ENCODE data around the gene SBSN. TPM values are rescaled to one million over a fixed set of nuclear protein-coding genes. Genes with fewer than 3 reads are reported as not detected.

The SBSN gene
- total and polyA plus RNA-seq, 9 of the 15 experiments (the other 6 are each of a cell fraction or from before 2014, with no cell fraction given) = 0.05 TPM; not detected in 8

- TF ChIP-seq E2F6 (IDR thresholded peaks at IDR 0.05; ENCODE audit: borderline replicate concordance in 1 of 2, extremely low read depth in 1 of 2, insufficient read depth in 1 of 2, insufficient read length in 1 of 2, low read depth in 1 of 2, low read length in 1 of 2, poor library complexity in 1 of 2, severe bottlenecking in 1 of 2) (peak; percentile 30 to 76), L3MBTL2 (IDR thresholded peaks at IDR 0.05) (peak; percentile 49; the same call in 1 of the 2 replicates), CBX3 (IDR thresholded peaks at IDR 0.05; ENCODE audit: borderline replicate concordance in 1 of 2, low read length in 2 of 2) (no peak)
Measured at GRCh38 chr19:35474104-35474503, 54.0 kb downstream of the SBSN start (continued).

Other genes starting within 250 kb of the SBSN start
Only the 7 nearest of the 27 such genes appear.
- gene FFAR2, start 80.1 kb downstream of the SBSN start, total RNA-seq (2014; rRNA removed) = not detected in 2 replicates
- gene FFAR2, start 80.1 kb downstream of the SBSN start, total RNA-seq (2014; rRNA removed; fragmentation: Illumina TruSeq; extraction: Trizol) = not detected in 2 replicates
- not detected in 2 replicates for gene FFAR2, start 80.1 kb downstream of the SBSN start, total RNA-seq (2015; rRNA removed; fragmentation: Illumina TruSeq; extraction: Trizol)
- gene FFAR2, start 80.1 kb downstream of the SBSN start, total RNA-seq (2021) = not detected in 2 replicates
- gene FFAR2, start 80.1 kb downstream of the SBSN start, polyA plus RNA-seq (2011; rRNA removed) = not detected in 2 replicates
- gene FFAR2, start 80.1 kb downstream of the SBSN start, polyA plus RNA-seq (2014; fragmentation: Illumina TruSeq; extraction: Trizol) = not detected in 2 replicates
- gene FFAR2, start 80.1 kb downstream of the SBSN start, polyA plus RNA-seq (2014; fragmentation: Nextera tagmentation; extraction: Ambion mirVana) = not detected
- not detected in 2 replicates for gene FFAR2, start 80.1 kb downstream of the SBSN start, polyA plus RNA-seq (2014; rRNA removed)
- not detected in 2 replicates for gene KRTDAP, start 37.8 kb downstream of the SBSN start, total RNA-seq (2014; rRNA removed)
- gene KRTDAP, start 37.8 kb downstream of the SBSN start, total RNA-seq (2014; rRNA removed; fragmentation: Illumina TruSeq; extraction: Trizol) = not detected in 2 replicates
- gene KRTDAP, start 37.8 kb downstream of the SBSN start, total RNA-seq (2015; rRNA removed; fragmentation: Illumina TruSeq; extraction: Trizol) = not detected in 2 replicates
- gene KRTDAP, start 37.8 kb downstream of the SBSN start, total RNA-seq (2021) = not detected in 2 replicates
- gene KRTDAP, start 37.8 kb downstream of the SBSN start, polyA plus RNA-seq (2011; rRNA removed) = not detected in 2 replicates
- not detected in 2 replicates for gene KRTDAP, start 37.8 kb downstream of the SBSN start, polyA plus RNA-seq (2014; fragmentation: Illumina TruSeq; extraction: Trizol)
- gene KRTDAP, start 37.8 kb downstream of the SBSN start, polyA plus RNA-seq (2014; fragmentation: Nextera tagmentation; extraction: Ambion mirVana) = not detected
- not detected in 2 replicates for gene KRTDAP, start 37.8 kb downstream of the SBSN start, polyA plus RNA-seq (2014; rRNA removed)
- not detected in 2 replicates for gene DMKN, start 14.7 kb downstream of the SBSN start, total RNA-seq (2014; rRNA removed)
- not detected in 2 replicates for gene DMKN, start 14.7 kb downstream of the SBSN start, total RNA-seq (2014; rRNA removed; fragmentation: Illumina TruSeq; extraction: Trizol)
- not detected in 2 replicates for gene DMKN, start 14.7 kb downstream of the SBSN start, total RNA-seq (2015; rRNA removed; fragmentation: Illumina TruSeq; extraction: Trizol)
- gene DMKN, start 14.7 kb downstream of the SBSN start, total RNA-seq (2021) = 0.53 TPM in 1 of 2 replicates, not detected in the other
- gene DMKN, start 14.7 kb downstream of the SBSN start, polyA plus RNA-seq (2011; rRNA removed) = 0.36 and 0.65 TPM in 2 replicates
- gene DMKN, start 14.7 kb downstream of the SBSN start, polyA plus RNA-seq (2014; fragmentation: Illumina TruSeq; extraction: Trizol) = not detected in 2 replicates
- not detected for gene DMKN, start 14.7 kb downstream of the SBSN start, polyA plus RNA-seq (2014; fragmentation: Nextera tagmentation; extraction: Ambion mirVana)
- not detected in 2 replicates for gene DMKN, start 14.7 kb downstream of the SBSN start, polyA plus RNA-seq (2014; rRNA removed)
- gene GAPDHS, start 5.1 kb upstream of the SBSN start, total RNA-seq (2014; rRNA removed) = not detected in 2 replicates
- gene GAPDHS, start 5.1 kb upstream of the SBSN start, total RNA-seq (2014; rRNA removed; fragmentation: Illumina TruSeq; extraction: Trizol) = not detected in 2 replicates
- not detected in 2 replicates for gene GAPDHS, start 5.1 kb upstream of the SBSN start, total RNA-seq (2015; rRNA removed; fragmentation: Illumina TruSeq; extraction: Trizol)
- gene GAPDHS, start 5.1 kb upstream of the SBSN start, total RNA-seq (2021) = not detected in 2 replicates
- 0.08 TPM in 1 of 2 replicates, not detected in the other for gene GAPDHS, start 5.1 kb upstream of the SBSN start, polyA plus RNA-seq (2011; rRNA removed)
- not detected in 2 replicates for gene GAPDHS, start 5.1 kb upstream of the SBSN start, polyA plus RNA-seq (2014; fragmentation: Illumina TruSeq; extraction: Trizol)
- gene GAPDHS, start 5.1 kb upstream of the SBSN start, polyA plus RNA-seq (2014; fragmentation: Nextera tagmentation; extraction: Ambion mirVana) = not detected
- gene GAPDHS, start 5.1 kb upstream of the SBSN start, polyA plus RNA-seq (2014; rRNA removed) = 0.12 TPM in 1 of 2 replicates, not detected in the other
- 161 and 202 TPM in 2 replicates for gene TMEM147, start 17.3 kb upstream of the SBSN start, total RNA-seq (2014; rRNA removed)
- gene TMEM147, start 17.3 kb upstream of the SBSN start, total RNA-seq (2014; rRNA removed; fragmentation: Illumina TruSeq; extraction: Trizol) = 101 and 120 TPM in 2 replicates
- 124 and 134 TPM in 2 replicates for gene TMEM147, start 17.3 kb upstream of the SBSN start, total RNA-seq (2015; rRNA removed; fragmentation: Illumina TruSeq; extraction: Trizol)
- 142 and 162 TPM in 2 replicates for gene TMEM147, start 17.3 kb upstream of the SBSN start, total RNA-seq (2021)
- gene TMEM147, start 17.3 kb upstream of the SBSN start, polyA plus RNA-seq (2011; rRNA removed) = 189 and 205 TPM in 2 replicates
- gene TMEM147, start 17.3 kb upstream of the SBSN start, polyA plus RNA-seq (2014; fragmentation: Illumina TruSeq; extraction: Trizol) = 156 and 158 TPM in 2 replicates
- gene TMEM147, start 17.3 kb upstream of the SBSN start, polyA plus RNA-seq (2014; fragmentation: Nextera tagmentation; extraction: Ambion mirVana) = 10 to 100 TPM; 73.8 to 78.2 TPM
- 194 and 231 TPM in 2 replicates for gene TMEM147, start 17.3 kb upstream of the SBSN start, polyA plus RNA-seq (2014; rRNA removed)
- not detected in 2 replicates for gene ATP4A, start 35.3 kb upstream of the SBSN start, total RNA-seq (2014; rRNA removed)
- not detected in 2 replicates for gene ATP4A, start 35.3 kb upstream of the SBSN start, total RNA-seq (2014; rRNA removed; fragmentation: Illumina TruSeq; extraction: Trizol)
- gene ATP4A, start 35.3 kb upstream of the SBSN start, total RNA-seq (2015; rRNA removed; fragmentation: Illumina TruSeq; extraction: Trizol) = not detected in 2 replicates
- not detected in 2 replicates for gene ATP4A, start 35.3 kb upstream of the SBSN start, total RNA-seq (2021)
- gene ATP4A, start 35.3 kb upstream of the SBSN start, polyA plus RNA-seq (2011; rRNA removed) = 0.12 and 0.15 TPM in 2 replicates
- not detected in 2 replicates for gene ATP4A, start 35.3 kb upstream of the SBSN start, polyA plus RNA-seq (2014; fragmentation: Illumina TruSeq; extraction: Trizol)
- not detected for gene ATP4A, start 35.3 kb upstream of the SBSN start, polyA plus RNA-seq (2014; fragmentation: Nextera tagmentation; extraction: Ambion mirVana)
- not detected in 2 replicates for gene ATP4A, start 35.3 kb upstream of the SBSN start, polyA plus RNA-seq (2014; rRNA removed)
- not detected in 2 replicates for gene PMIS2, start 57.9 kb upstream of the SBSN start, total RNA-seq (2014; rRNA removed)
- not detected in 2 replicates for gene PMIS2, start 57.9 kb upstream of the SBSN start, total RNA-seq (2014; rRNA removed; fragmentation: Illumina TruSeq; extraction: Trizol)
- gene PMIS2, start 57.9 kb upstream of the SBSN start, total RNA-seq (2015; rRNA removed; fragmentation: Illumina TruSeq; extraction: Trizol) = not detected in 2 replicates
- not detected in 2 replicates for gene PMIS2, start 57.9 kb upstream of the SBSN start, total RNA-seq (2021)
- gene PMIS2, start 57.9 kb upstream of the SBSN start, polyA plus RNA-seq (2011; rRNA removed) = not detected in 2 replicates
- gene PMIS2, start 57.9 kb upstream of the SBSN start, polyA plus RNA-seq (2014; fragmentation: Illumina TruSeq; extraction: Trizol) = not detected in 2 replicates
- gene PMIS2, start 57.9 kb upstream of the SBSN start, polyA plus RNA-seq (2014; fragmentation: Nextera tagmentation; extraction: Ambion mirVana) = not detected
- not detected in 2 replicates for gene PMIS2, start 57.9 kb upstream of the SBSN start, polyA plus RNA-seq (2014; rRNA removed)

All from K562 (cell line).